Stimulated activated naive CD4-positive, alpha-beta T cell treated with Interleukin-2 at 50 U/mL for 16 hours (primary cell): ENCODE results near the gene PYROXD2.
"Not testable (repeated sequence)": the region's sequence is repeated elsewhere in the genome, so short reads cannot be mapped to it uniquely, and the experiment has no call there.

Experiments
- DNase-seq: peaks from one replicate; lab custom pipeline; 2025; lab: John Stamatoyannopoulos, UW

Gene PYROXD2

GRCh38 chr10:98365406-98366061 is 49.4 kb downstream of the PYROXD2 start:
- no peak for DNase-seq

GRCh38 chr10:98364432-98365102 is 50.4 kb downstream of the PYROXD2 start:
- DNase-seq = no peak

DNA sequence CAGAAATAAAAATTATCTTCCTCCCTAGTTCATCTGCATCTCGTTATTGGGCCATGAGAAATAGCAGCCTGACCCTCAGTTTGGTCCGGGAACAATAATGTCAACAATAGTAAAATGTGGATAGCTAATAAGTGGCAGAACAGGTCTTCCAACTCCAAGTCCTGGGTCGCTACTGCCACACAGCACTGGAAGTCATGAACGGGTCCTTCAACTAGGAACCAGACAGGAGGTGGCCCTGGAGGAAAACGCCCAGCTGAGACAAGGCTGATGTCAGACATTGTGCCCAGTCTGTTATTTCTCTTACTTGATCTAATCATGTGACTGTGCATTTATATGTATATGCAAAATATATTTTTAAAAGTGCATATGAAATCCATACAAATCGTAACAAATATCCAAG is 51.8 kb downstream of the PYROXD2 start:
- DNase-seq = no peak

DNA sequence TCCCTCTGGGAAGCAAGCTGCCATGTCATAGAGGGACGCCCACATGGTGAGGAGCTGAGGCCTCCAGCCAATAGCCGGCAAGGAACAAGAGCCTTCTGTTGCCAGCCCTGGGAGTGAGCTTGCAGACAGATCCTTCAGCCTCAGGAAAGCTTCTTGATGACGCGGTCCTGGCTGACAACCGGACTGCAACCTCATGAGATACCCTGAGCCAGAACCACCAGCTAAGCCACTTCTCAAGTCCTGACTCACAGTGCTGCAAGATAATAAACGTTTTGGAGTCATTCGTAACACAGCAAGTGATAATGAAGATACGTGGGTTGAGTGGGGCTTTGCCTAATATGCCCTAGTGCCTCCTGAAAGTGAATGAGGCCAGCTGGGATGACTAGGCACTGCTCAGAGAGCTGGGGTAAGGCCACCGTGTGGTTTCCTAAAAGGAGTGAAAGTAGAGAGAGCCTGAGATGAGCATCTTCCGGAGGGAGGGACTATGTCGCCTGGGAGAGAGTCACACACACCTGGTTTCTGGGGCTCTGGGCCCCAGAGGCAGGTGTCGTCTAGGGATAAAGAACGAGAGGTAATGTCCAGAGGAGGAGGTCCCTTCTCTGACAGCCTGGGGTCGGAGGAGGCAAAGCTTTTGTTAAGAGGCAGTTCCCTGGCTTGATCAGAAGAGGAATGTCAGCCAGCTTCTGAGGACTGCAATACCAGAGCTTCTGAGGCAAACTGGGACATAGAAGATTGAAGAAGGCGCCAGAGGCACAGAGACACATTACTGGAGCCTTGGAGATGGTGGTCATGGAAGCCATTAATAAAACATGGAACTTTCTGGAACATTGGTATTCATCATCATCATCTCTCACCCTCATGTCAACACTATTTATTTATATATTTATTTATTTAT is 53.6 kb downstream of the PYROXD2 start:
- peak; percentile 6 for DNase-seq

DNA sequence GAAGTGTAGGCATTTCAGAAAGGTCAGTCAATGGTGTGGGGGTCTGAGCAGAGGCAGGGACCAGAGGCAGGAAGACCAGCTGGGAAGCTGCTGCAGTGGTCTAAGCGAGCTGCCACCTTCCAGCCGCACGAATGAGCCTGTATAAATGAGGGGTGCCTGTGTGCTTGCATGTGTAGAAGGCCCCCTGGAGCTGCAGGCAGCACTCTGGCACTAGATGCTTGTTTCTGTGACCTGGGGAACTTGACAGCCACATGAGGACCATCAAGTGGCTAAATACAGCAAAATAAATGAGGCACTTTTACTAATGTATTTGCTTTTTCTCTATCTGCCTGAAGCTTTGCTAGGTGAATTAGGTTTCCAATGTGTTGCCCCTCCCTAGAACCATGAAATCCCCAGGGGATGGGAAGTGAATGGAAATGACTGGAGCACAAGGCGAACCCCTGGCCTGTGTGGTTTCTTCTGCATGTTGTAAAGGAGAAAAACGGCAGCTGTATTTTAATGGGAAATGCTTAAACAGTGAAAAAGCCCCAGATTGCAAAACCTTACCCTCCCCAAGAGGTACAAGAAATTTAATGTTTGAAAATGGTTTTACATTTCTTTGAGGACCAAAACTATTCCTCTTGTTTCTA is 57.7 kb downstream of the PYROXD2 start:
- no peak for DNase-seq

DNA sequence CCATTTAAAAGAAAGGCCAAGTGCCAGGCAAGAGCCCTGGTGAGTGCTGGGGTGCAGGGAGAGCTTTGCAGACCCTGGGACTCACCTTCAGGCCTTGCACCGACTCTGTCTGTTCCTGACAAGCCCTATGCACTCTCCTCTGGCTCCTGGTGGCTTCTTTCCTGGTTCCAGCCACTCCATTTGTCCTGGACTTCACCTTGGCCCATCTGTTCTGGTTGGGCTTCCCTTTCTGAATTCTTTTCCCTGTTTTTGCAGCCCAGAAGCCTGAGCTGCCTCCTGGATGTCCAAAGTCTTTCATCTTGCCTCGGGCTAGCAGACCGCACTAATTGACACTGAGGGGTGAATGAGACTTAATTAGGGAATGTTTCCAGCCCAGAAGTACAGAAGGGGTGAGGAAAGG is 60.5 kb downstream of the PYROXD2 start:
- DNase-seq = no peak

DNA sequence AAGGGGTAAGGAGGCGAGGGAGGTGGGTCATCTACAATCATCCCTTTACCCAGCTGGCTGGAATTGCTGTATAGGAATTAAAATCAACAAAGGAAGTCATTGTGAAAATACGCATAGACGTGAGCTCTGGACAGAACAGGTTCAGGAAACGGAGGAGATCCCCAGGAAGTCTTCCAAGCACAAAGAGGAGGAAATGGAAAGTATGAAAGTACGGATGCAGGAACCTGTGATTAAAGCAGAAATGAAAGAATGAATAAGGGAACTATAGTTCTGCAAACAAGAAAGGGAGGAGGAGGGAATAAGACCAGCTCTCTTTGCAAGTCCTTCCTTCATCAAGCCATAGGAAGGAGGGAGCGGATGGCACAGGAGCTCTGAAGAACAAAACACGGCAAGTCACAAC is 61.8 kb downstream of the PYROXD2 start:
- no peak for DNase-seq

DNA sequence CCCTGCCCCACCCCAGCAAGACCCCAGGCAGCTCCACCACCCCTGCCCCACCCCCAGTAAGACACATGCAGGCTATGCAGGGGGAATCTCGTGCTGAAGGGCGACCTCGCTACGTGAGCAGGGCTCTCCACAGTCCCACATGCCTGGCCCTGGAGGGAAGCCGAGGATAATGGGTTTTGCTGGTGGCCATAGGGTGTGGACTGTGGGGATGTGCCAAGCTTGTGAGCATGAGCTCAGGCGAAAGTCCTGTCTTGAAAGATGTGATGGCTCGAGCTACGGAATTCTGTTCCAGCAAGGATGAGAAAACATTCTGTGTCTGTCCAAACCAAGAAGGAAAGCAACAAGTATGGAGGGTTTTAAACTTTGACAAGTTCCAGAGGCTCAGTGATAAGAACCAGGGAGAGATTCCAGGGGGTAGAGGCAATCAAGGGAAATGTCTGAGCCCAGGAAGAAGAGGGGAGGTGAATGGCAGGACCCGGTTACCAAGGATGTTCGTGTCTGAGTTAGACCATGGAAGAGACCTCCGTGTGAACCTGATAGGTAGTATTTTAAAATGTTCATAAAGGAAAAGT is 63.1 kb downstream of the PYROXD2 start:
- no peak for DNase-seq

DNA sequence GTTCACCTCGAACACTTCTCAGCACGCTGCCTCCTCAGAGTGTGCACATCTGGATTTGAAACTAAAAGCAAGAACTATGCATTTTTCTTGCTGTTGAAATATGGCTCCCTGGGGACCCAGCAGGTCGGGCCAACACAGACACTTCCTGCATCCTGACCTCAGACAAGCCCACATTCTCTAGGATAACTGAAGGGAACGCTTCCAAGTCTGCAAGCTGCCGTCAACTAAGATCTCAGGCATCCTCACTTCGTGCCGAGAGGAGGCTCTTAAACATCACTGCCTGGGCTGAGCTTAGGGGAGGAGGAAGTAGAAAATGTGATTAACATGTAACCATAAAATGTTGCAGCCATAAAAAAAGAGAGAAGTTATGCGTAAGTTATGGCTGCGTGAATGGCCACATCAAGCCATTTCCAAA is 65.5 kb downstream of the PYROXD2 start:
- no peak for DNase-seq

GRCh38 chr10:98346847-98347246 is 68.1 kb downstream of the PYROXD2 start:
- no peak for DNase-seq

- no peak for DNase-seq
Measured at GRCh38 chr10:98344589-98345038, 70.4 kb downstream of the PYROXD2 start.

GRCh38 chr10:98341701-98342100 is 73.3 kb downstream of the PYROXD2 start:
- DNase-seq = not testable (repeated sequence)

- DNase-seq = no peak
Measured at GRCh38 chr10:98340940-98341310, 74.1 kb downstream of the PYROXD2 start.

DNA sequence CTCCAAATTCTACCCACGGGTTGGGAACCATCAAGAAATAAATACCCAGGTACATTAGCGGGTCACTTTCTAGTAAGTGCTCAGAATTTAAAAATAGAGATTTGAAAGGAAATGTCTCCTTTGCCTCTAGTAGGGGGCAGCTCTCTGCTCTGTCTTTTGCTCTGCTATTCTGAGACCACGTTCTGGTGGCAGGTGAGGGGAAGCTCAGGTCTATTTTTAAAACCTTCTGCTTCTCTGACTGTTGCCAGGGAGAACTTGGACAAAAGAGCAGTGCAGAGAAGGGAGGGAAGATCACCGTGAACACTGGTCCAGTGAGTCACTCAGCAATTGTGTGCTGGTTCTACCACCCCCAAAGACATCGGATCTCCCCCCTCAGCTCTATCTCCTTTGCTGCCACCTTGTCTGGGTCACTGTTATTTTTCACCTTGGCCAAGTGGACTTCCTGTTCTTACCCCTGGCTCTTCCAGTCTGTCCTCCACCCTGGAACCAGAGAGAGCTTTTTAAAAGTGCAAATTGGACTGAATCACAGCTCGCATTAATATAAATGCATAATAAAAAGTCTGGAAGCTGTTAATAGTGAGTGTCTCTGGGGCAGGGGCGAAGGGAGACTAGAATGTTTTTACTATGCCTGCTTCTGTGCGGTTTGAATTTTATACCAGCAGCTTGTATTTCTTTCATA is 74.6 kb downstream of the PYROXD2 start:
- DNase-seq = no peak

DNA sequence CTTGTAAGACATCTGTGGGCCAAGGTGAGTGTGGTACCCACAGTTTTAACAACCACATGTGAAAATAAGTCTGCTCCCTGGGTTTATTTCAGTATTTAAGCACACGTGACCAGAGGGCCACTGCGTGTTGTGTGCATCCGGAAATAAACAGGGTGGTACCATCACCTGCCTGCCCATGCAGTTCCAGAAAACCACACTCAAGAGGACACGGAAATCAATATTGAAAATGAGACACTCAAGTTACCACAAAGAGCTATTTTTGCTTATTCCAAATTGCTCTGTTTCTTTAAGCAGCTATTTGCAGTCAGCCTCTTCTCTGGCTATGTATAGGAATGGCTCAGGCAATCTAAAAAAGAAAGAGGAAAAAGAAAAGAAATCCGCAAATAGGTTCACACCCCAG is 75.2 kb downstream of the PYROXD2 start:
- DNase-seq = no peak

GRCh38 chr10:98338896-98339295 is 76.1 kb downstream of the PYROXD2 start:
- no peak for DNase-seq

GRCh38 chr10:98338318-98338717 is 76.7 kb downstream of the PYROXD2 start:
- no peak for DNase-seq

DNA sequence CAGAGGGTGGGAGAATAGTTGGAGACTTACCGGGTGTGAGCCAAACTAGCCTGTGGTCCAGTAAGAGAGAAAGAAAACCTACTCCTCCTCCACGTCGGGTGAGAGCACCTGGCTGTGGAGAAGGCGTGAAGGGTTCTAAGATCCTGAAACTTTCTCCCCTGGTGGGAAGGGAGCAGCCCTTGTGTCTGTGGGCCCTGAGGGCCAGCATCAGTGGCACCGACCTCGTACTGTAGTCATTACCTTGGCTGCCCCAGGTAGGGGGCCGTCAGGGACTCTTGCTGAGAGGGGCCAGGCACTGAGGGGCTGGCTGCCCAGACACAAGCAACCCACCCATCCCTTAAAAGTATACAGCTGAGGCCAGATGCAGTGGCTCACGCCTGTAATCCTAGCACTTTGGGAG is 77.5 kb downstream of the PYROXD2 start:
- no peak for DNase-seq
